ENCODE results near the gene UNKL.
"Not testable (repeated sequence)": the region's sequence is repeated elsewhere in the genome, so short reads cannot be mapped to it uniquely, and the experiment has no call there.

- not testable (repeated sequence) for TF ChIP-seq CTCF (conservative IDR thresholded peaks at IDR 0.05); EZH2 (IDR thresholded peaks at IDR 0.05; ENCODE audit: low read depth)
These were observed 85.5 kb downstream of the UNKL start for GRCh38 chr16:1328961-1329360.

All from PC-9 (cell line).